Measurements from ENCODE around the gene RALGAPB.
A peak's percentile ranks its signal among the peaks of the same experiment; 100 is the strongest.
"Not testable (repeated sequence)": the region's sequence is repeated elsewhere in the genome, so short reads cannot be mapped to it uniquely, and the experiment has no call there.

RALGAPB gene

GRCh38 chr20:38447931-38448675 lies 24.5 kb upstream of the RALGAPB start:
- no peak for DNase-seq

DNA sequence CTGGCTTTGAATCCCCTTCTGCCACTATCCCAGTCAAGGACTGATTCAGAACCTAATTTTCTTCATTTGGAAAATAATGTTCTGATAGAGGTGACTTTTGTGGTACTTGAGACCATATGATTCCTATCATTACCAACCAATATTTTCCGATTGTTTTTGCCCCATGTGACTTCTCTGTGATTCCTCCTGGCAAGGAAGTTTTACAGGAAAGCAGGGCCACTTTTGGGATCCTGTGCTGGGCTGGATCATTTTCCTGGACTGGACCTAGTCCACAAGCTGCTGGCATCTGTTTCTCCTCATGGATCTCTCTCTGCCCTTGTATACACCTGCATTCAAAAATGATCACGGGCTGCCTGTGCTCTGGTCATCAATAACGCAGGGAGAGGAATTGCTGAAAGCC lies 23.6 kb upstream of the RALGAPB start:
- no peak for DNase-seq

DNA sequence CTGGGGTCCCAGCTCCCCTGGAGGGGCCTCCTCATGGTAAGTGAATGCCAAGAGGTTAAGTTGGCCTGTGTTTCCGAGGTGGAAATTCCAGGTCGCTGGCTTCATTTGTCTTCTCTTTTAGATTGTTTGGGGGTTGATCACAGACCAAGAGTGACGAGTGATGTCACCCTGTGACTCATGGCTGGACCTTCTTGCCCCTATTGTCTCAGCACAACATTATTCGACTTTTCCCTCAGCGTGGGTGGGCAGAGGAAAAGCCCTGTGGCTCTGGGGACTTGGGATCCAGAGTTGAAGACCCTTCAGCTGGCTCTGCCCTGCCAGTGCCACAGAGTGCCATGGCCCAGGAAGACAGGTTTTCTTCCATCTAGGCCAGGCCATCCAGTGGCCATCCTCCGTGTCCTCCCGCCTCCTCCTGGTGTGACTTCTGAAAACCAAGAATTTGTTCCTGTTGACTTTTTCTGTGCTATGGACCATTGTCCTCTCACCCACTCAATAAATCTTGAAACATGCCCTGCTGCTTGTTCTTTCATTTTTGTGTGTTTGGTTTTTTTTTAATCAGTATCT lies 22.1 kb upstream of the RALGAPB start:
- no peak for DNase-seq

DNA sequence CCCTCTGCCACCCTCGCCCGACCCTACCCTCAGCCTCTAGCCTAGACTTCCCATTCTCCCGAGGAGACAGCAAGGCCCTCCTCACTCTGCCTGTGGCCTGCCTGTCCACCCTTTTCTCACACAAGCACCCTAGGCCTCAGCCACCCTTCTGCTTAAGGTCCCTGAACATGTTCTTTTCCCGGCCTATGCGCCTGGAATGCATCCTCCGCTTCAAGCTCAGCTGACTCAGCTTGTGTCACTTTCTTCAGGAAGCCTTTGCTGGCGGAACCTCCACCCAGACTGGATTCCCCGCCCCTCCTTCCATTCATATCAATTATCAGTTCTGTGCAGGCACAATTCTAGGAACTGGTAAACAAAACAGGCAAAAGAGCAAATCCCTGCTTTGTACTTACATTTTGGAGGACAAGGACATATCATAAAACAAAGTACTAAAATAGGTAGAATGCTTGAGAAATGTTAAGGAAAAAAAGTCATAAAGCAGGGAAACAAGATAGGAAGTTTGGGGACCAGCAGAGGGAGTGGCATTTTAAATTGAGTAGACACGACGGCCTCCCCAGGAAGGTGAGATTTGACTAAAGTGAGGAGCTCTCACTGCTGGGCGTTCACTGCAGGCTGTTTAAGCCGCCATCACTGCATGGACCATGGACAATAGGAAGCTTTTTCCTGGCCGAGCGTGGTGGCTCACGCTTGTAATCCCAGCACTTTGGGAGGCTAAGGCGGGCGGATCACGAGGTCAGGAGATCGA lies 19.6 kb upstream of the RALGAPB start:
- no peak for DNase-seq

DNA sequence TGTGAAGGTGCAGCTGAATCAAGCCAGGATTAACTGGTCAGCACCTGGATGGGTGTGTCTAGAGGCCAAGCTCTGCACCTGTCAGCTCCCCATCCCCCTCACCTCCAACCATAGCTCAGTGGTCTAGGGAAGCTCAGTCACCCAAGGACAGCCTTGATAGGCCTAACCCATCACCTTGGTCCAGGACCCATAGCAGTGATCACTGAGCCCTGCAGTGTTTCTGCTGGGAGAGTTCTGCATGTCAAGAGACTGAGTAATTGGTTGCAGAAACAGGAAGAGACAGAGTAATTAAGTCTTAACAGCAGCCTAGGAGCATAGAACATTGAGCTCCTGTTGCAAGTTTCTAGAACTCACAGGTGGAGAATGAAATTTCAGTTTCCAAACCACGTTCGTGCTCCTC lies 18.7 kb upstream of the RALGAPB start:
- DNase-seq = peak; percentile 38

DNA sequence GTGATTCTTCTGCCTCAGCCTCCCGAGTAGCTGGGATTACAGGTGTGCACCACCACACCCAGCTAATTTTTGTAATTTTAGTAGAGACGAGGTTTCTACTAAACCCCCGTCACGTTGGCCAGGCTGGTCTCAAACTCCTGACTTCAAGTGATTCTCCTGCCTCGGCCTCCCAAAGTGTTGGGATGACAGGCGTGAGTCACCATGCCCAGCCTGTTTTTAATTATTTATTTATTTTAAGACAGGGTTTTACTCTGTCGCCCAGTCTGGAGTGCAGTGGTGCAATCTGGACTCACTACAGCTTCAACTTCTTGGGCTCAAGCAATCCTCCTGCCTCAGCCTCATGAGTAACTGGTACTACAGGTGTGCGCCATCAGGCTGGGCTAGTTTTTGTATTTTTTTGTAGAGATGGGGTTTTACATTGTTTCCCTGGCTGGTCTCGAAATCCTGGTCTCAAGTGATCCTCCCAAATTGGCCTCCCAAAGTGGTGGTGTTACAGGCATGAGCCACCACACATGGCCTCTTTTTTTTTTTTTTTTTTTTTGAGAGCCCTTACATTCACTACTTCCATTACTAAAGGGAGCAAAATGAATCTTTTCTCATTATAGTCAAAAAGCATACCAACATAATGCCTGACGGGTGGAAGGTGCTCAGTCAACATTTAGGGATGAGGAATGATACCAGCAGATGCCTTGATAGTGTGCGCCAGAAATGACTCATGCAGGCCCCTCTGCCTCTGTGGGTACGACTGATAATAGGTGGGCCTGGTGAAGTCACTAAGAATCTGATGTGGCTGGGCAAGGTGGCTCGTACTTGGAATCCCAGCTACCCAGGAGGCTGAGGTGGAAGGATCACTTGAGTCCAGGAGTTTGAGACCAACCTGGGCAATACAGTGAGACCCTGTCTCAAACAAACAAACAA lies 17.8 kb upstream of the RALGAPB start:
- no peak for DNase-seq

- DNase-seq = no peak
Observed at GRCh38 chr20:38458314-38458713, 14.3 kb upstream of the RALGAPB start.

- DNase-seq = peak; percentile 63
Observed at GRCh38 chr20:38460040-38460623, 12.5 kb upstream of the RALGAPB start.

DNA sequence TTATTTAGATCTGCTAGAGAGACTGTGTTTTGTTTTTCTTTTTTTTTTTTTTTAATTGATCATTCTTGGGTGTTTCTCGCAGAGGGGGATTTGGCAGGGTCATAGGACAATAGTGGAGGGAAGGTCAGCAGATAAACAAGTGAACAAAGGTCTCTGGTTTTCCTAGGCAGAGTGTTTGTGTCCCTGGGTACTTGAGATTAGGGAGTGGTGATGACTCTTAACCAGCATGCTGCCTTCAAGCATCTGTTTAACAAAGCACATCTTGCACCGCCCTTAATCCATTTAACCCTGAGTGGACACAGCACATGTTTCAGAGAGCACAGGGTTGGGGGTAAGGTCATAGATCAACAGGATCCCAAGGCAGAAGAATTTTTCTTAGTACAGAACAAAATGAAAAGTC lies 12.0 kb upstream of the RALGAPB start:
- DNase-seq = not testable (repeated sequence)

DNA sequence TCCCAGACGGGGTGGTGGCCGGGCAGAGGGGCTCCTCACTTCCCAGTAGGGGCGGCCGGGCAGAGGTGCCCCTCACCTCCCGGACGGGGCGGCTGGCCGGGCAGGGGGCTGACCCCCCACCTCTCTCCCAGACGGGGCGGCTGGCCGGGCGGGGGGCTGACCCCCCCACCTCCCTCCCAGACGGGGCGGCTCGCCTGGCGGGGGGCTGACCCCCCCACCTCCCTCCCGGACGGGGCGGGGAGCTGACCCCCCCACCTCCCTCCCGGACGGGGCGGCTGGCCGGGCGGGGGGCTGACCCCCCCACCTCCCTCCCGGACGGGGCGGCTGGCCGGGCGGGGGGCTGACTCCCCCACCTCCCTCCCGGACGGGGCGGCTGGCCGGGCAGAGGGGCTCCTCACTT lies 11.5 kb upstream of the RALGAPB start:
- DNase-seq = not testable (repeated sequence)

DNA sequence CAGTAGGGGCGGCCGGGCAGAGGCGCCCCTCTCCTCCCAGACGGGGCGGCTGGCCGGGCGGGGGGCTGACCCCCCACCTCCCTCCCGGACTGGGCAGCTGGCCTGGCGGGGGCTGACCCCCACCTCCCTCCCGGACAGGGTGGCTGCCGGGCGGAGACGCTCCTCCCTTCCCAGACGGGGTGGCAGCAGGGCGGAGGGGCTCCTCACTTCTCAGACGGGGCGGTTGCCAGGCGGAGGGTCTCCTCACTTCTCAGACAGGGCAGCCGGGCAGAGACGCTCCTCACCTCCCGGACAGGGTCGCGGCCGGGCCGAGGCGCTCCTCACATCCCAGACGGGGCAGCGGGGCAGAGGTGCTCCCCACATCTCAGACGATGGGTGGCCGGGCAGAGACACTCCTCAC lies 11.1 kb upstream of the RALGAPB start:
- not testable (repeated sequence) for DNase-seq

DNA sequence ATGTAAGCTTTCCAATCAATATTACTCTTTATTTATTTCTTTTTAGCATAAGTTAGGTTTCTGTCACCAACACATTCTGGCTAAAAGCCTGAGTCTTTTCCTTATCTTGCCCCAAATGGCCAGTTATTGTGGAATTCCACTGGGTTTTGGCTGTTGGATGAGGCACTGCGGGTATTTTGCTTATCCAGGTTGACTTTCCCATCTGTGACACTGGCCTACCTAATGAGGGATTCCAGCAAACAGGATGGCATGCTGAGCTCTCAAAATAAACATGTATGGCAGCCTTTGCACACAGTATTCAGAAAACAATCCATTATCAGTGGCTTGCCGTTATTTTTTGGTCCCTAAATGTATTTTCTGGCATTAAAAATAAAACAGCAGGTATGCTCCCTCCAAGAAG lies 6.5 kb upstream of the RALGAPB start:
- no peak for DNase-seq

DNA sequence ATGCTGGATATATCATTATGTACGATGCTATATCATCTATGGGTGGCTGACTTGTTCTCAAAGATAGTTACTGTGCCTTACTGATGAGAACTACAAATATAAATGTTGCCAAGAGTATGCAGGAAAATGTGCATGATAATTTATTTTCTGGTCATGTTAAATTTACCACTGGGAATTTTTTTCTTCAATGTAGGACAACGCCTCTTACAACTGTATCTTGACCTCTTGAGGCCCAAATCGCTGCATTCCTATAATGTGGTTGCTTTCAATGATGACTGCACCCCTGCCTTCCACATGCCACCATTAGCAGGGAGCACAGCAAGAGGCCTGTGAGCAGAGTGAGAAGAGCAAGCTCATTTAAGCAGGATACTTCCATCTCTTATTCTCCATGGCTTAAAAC lies 5.7 kb upstream of the RALGAPB start:
- DNase-seq = no peak

- no peak for DNase-seq
Observed at GRCh38 chr20:38471245-38471644, 1.4 kb upstream of the RALGAPB start.

DNA sequence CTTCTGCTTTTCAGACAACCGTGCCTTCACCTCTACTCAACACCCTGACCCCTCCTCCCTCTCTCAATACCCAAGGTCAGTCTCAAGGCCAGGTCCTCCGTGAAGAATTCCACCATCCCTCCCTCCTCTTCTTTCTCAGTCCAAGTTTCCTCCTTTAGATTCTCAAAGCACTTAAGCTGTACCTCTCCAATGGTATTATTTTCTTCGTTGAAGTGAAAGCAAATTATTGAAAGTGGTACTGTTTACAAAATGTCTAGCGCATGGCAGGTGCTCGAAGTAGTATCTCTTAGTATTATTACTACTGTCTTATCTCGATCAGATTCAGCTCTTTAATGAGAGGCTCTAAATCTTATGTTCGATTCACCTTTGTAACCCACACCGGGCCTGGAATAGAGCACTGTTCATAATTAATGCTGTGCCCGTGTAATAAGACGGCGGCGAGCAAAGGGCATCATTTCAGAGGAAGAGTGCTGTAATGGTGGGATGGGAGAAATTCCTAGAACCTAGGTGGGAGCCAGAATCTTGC lies 593 bp upstream of the RALGAPB start:
- DNase-seq = no peak

- DNase-seq = no peak
Observed at GRCh38 chr20:38473367-38473795, 738 bp downstream of the RALGAPB start.

- no peak for DNase-seq
Observed at GRCh38 chr20:38477747-38478146, 5.1 kb downstream of the RALGAPB start.

DNA sequence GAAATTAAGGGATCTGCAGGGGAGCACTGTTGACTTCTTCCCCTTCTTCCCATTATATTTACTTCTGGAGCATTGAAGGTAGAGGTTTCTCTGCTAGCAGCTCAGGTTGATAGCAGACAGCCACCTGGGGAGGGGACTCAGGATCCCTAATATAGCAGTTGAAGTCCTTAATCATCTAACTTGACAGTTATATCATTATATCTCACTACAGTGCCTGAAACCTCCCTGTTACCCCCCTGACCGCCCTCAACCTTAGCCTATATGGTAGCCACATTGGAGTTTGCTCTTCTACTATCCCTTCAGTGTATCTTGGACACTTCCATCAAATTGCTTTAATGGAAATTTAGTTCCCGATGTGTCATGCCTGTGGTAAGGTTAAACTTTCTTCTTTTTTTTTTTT lies 7.0 kb downstream of the RALGAPB start:
- DNase-seq = no peak

DNA sequence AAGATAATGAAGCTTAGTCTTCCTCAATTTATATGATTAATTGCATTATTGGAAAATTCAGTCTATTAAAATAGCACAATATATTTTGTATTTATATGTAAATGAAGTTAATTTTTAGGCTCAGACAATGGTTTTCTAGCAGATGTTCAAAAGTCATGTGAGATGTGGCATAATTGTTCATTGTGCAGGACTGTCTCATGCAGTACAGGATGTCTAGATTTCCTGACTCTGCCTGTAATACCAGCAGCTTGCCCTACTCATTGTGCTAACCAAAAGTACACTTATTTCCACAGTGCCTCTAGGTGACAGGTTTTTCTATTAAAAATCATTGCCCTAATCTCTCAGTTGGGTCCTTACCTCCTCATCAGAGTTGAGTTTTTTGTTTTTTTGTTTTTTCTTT lies 12.4 kb downstream of the RALGAPB start:
- no peak for DNase-seq

DNA sequence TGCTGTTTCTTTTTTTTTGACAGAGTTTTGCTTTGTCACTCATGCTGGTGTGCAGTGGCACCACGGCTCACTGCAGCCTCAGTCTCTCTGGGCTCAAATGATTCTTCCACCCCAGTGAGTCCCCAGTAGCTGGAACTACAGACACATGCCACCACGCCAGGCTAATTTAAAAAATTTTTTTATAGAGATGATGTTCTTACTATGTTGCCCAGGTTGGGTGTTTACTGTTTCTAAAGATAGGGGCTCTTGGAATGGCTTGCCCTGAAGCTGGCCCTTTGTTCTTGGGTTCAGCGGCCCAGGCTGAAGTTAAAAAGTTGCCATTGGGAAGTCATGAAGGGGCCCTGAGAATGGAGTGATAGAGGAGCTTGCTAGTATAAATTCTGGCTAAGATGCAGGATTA lies 16.5 kb downstream of the RALGAPB start:
- no peak for DNase-seq

- no peak for DNase-seq
Observed at GRCh38 chr20:38497246-38497935, 24.7 kb downstream of the RALGAPB start.

- DNase-seq = no peak
Observed at GRCh38 chr20:38498909-38499308, 26.3 kb downstream of the RALGAPB start.
